NCI-H2227 treated with DMSO at 0.1 percent for 48 hours (cell line): ENCODE measurements around the gene BHLHE23.
A peak's percentile ranks its signal among the peaks of the same experiment; 100 is the strongest.

ENCODE experiments used
- DNase-seq: peaks from one replicate; lab custom pipeline; 2025; lab: John Stamatoyannopoulos, UW

The BHLHE23 gene

GRCh38 chr20:62961310-62961783 is 45.4 kb downstream of the BHLHE23 start:
- DNase-seq, result peak; percentile 17

- peak; percentile 14 for DNase-seq
Observed at GRCh38 chr20:62960446-62961309, 46.1 kb downstream of the BHLHE23 start.

DNA sequence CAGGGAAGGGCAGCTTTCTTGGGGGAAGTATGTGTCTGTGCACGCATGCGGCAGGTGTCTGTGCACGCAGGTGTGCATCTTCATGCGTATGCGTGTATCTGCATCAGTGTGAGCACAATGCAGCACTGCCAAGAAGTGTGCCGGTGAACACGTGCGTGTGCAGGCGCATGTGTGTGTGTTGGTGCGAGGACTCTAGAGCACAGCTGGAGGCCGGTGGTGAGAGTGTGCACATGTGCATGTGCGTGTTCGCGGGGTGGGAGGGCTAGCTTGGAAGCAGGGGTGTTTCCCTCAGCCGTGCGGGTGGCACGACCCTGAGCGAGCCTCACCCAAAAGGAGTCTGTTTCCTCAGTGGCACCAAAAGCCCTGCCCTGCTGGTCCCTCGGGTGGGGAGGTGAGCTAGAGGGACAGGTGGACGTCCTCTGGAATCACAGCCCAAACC is 46.7 kb downstream of the BHLHE23 start:
- no peak for DNase-seq

DNA sequence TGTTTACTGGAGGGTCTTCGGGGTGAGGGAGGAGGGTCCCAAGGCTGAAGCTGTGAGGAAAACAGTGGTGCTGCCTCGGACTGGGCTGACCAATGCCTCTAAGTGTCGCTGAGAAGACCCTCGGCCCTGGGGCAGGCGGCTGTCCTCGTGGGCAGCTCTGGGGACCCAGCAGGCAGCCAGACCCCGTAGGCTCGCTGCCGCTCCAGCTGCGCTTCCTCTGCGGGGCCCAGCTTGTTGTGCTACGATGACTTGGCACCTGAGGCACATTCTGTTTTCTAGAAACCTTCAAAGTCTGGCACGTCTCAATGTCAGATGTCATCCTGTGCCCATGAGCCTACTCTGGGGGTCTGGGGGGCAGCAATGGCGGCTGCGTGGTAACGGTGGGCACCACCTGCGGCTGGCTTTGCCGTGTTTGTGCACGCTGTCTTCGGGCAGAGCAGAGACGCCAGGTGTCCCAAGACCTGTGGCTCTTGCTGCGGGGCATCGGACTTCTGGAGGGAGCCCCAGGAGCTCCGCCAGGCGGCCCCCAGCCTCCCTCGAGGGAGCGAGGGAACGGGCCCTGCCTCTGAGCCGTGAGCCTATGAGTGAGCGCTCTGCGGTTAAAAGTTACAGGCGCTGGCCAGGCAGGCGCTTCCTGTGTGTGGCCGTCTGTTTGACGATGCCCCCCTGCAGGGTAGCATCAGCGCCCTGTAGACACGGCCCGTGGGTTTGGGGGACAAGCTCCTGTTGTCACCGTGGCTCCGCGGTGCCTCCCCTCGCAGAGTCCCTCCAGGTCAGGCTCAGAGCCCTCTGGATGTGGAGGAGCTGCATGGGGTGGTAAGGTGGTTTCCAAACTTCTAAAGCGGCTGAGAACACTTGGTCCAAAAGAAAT is 47.4 kb downstream of the BHLHE23 start:
- DNase-seq, result no peak

DNA sequence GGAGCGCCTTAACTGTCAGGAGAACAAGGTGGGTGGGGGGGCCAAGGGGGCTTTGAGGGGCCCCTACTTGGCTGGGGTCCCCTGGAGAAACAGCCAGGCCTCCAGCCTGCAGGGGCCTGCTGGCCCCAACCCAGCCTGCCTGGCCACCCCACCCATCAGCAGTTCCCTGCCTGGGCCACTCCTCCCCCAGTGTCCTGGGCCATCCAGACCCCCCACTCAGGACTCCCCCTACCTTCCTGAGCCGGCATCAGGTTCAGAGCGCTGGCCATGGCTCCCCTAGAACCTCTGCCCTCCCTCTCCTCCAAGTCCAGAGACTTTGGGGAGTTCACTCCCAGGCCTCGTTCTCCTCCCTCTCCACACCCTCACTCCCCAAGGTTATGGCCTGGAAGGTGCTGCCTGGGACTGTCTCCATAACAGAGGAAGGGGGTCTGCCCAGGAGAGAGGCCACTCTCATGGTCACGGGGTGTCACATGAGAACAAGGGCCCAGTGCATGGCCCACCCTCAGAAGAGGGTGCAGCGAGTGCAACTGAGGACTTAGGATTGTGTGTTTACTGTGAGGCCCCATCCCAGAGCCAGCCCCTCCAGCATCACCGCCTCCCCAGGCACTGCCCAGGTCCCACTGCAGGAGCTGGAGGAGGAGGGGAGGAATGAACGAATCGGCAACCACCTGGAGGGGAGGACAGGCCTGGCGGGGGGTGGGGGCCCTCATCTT is 48.2 kb downstream of the BHLHE23 start:
- no peak for DNase-seq

DNA sequence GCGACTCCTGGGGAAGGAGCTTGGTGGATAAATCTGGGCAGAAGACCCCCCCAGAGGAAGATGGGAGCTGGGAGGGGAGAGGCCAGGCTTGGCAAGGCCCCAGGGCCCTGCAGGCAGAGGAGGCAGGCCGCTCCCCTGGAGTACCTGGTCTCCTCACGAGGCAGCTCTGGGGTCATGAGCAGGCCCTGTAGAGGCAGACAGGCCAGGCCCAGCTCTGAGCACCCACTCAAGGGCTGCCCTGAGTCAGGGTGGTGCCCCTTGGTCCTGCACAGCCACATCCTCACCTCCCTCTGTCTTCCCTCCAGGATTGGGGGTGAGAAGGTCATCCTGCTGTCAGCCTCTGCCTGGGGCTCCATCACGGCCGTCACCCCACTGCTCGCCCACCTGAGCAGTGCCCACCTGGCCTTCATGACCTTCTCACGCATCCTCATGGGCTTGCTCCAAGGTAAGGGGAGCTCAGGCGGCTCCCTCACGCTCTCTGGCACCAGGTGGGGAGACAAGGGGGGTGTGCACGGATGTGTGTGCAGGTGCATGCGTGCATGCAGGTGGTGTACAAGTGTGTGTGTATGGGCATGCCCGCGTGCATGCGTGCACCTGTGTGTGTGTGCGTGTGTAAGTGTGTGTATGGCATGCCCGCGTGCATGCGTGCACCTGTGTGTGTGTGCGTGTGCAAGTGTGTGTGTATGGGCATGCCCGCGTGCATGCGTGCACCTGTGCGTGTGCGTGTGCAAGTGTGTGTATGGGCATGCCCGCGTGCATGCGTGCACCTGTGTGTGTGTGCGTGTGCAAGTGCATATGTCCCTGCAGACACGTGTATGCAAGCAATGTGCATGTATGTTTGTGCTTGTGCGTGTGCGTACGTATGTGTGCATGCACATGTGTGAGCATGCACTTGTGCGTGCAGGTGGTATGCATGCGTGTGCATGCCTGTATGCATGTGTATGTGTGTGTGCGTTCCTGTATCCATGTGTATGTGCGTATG is 49.3 kb downstream of the BHLHE23 start:
- no peak for DNase-seq

GRCh38 chr20:62956387-62957135 is 50.2 kb downstream of the BHLHE23 start:
- no peak for DNase-seq
